Stimulated activated CD4-positive, alpha-beta T cell treated with anti-CD3 and anti-CD28 coated beads, Interleukin-4, amount 100 ng/mL, for 48 hours (primary cell): ENCODE measurements around the gene ATP1A3.
"Not testable (repeated sequence)": the region's sequence is repeated elsewhere in the genome, so short reads cannot be mapped to it uniquely, and the experiment has no call there.

Source experiments
- DNase-seq, 2 donors: peaks; one replicate each; pipeline ENCODE4 v3.0.0-alpha.2; 2020; ENCODE audit warnings: low read depth in 2 of 2

The ATP1A3 gene

GRCh38 chr19:41947091-41947490 lies 46.9 kb downstream of the ATP1A3 start:
- no peak for DNase-seq

GRCh38 chr19:41945135-41945766 lies 48.8 kb downstream of the ATP1A3 start:
- DNase-seq: peak; percentile 76 to 81

GRCh38 chr19:41944336-41944735 lies 49.7 kb downstream of the ATP1A3 start:
- DNase-seq: no peak

GRCh38 chr19:41941410-41942202 lies 52.4 kb downstream of the ATP1A3 start:
- DNase-seq: no peak

- no peak for DNase-seq
Observed at GRCh38 chr19:41940731-41941409, 53.2 kb downstream of the ATP1A3 start.

GRCh38 chr19:41939861-41940730 lies 53.9 kb downstream of the ATP1A3 start:
- DNase-seq: peak in 1 of 2 donors; percentile 42

GRCh38 chr19:41939209-41939608 lies 54.8 kb downstream of the ATP1A3 start:
- not testable (repeated sequence) for DNase-seq

GRCh38 chr19:41937525-41938468 lies 56.2 kb downstream of the ATP1A3 start:
- DNase-seq: no peak

- no peak for DNase-seq
Observed at GRCh38 chr19:41936961-41937360, 57.1 kb downstream of the ATP1A3 start.

GRCh38 chr19:41936416-41936850 lies 57.6 kb downstream of the ATP1A3 start:
- DNase-seq: peak in 1 of 2 donors; percentile 28

GRCh38 chr19:41935760-41936415 lies 58.1 kb downstream of the ATP1A3 start:
- DNase-seq: no peak

- peak; percentile 65 to 66 for DNase-seq
Observed at GRCh38 chr19:41934849-41935374, 59.1 kb downstream of the ATP1A3 start.

- no peak for DNase-seq
Observed at GRCh38 chr19:41933693-41934426, 60.2 kb downstream of the ATP1A3 start.

- DNase-seq: no peak
Observed at GRCh38 chr19:41932720-41933332, 61.2 kb downstream of the ATP1A3 start.

- no peak for DNase-seq
Observed at GRCh38 chr19:41932259-41932719, 61.7 kb downstream of the ATP1A3 start.

GRCh38 chr19:41930926-41931592 lies 63.0 kb downstream of the ATP1A3 start:
- no peak for DNase-seq

GRCh38 chr19:41930322-41930722 lies 63.7 kb downstream of the ATP1A3 start:
- no peak for DNase-seq

- no peak for DNase-seq
Observed at GRCh38 chr19:41929536-41930071, 64.4 kb downstream of the ATP1A3 start.
